ELF-1 (cell line): ENCODE measurements around the gene LRRC42.
A peak's percentile ranks its signal among the peaks of the same experiment; 100 is the strongest.

ENCODE experiments used
- DNase-seq: peaks from one replicate; pipeline ENCODE4 v3.0.0-alpha.2; 2016; ENCODE audit warnings: low read depth, low spot score

LRRC42 gene

DNA sequence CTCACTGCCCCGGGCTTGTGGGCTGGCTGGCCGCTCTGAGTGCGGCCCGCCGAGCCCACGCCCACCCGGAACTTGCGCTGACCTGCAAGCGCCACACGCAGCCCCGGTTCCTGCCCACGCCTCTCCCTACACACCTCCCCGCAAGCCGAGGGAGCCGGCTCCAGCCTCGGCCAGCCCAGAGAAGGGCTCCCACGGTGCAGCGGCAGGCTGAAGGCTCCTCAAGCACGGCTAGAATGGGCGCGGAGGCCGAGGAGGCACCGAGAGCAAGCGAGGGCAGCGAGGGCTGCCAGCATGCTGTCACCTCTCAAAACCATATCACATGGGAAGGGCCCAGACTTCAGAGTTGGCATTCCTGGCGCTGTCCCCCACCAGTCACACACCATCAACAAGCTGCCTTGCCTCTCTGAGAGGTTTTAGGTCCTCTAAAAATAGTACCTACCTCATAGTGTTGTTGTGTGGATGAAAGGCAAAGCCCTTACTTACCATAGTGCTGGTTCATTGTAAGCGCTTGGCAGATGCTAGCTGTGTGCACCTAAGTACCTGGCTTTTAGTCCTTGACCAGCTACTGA lies 58.4 kb downstream of the LRRC42 start:
- no peak for DNase-seq

DNA sequence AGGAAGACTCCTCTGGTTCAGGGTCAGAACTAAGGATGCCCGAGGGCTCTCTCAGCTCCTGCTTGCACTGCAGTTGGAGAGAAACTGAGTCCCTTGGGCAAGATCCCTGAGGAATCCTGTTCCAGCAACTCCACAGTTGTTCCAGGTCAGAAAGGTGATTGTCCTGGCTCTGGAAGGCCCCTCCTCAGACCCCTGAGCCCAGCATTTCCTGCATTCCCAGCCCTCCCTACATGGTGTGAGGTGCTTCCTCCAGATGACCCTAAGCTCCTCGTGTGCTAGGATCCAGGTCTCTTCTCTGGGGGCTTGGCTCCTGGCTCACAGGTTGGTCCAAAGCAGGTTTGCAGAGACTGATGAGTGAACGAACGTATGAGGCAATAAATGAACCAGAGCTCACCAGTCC lies 60.4 kb downstream of the LRRC42 start:
- DNase-seq, result no peak

DNA sequence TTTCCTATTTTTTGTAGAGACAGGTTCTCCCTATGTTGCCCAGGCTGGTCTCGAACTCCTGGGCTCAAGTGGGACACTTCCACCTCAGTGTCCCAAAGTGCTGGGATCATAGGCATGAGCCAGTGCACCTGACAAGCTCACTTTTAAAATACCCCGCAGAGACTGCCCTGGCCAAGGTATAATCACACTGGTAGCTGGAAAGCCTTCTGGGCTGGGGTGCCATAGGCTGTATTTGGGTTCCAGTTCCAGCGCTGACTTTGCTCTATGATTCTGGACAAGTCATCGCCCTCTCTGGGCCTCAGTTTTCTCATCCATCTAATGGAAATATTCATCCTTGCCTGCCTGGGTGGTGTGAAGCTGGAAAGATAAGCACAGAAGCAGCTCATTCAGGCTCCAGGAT lies 61.5 kb downstream of the LRRC42 start:
- DNase-seq, result no peak

DNA sequence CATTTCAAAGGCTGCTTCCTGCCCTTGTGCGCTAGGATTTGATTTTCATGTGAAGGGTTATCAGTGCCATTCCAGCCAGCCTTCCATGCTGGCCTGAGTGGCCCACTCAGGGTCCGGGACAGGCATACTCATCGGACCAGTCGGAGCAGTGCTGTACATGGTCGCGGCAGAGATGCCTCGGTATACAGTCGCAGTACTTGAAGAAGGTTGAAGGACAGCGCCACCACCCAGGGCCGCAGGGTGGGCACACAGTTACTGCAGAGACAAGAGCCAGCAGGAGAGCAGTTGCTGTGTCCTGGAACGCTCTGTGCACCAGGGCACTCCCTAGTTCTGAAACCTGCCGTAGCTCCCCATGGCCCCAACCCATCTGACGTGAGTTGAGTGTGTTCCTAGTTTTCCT lies 62.7 kb downstream of the LRRC42 start:
- no peak for DNase-seq

DNA sequence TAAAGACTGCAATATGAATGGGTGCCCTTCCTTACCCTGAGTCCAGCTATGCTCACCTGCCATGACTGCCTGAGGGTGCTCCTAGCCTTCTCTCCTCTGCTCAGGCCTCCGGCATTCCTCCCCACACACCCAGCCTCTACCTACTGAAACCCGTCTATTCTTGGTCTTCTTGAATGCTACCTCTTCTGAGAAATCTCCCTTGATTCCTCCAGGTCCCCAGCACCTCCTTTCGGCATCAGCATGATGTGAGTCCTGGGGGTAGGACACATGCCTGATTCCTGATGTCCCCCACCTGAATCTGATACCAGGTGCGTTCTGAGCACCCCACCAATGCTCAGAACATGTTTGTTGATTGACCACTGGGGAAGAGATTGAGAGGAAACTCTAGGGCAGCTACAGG lies 63.3 kb downstream of the LRRC42 start:
- no peak for DNase-seq

DNA sequence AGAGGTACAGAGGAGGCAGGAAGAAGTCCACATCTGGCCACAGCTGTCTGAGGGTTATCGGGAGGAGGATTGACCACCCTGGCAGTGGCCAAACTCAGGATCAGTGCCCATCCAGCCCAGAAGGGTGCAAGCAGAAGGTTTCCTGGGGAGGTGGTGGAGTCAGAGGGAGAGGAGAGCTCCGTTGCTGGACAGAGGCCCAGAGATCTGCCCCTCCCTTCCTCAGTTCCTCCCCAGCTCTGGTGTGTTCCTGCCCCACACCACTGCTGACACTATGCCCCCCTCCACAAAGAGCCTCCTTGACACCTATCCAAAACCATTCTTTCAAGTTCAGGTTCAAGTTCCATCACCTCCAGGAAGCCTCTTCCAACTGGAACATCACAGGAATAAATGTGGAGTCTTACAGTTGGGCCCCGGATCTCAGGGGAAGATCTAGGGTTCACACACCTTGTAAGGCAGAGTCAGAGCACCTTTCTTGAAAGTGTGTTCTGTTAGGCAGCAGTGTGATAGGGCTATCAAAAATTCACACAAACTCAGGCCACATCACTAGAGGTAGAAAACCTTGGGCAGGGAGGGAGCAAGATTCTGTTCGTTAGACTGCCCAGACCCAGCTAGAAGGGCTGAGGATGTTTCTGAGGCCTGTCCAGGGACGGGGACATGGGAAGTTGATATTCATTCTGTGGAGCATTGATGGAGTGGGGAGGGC lies 64.4 kb downstream of the LRRC42 start:
- DNase-seq, result no peak

DNA sequence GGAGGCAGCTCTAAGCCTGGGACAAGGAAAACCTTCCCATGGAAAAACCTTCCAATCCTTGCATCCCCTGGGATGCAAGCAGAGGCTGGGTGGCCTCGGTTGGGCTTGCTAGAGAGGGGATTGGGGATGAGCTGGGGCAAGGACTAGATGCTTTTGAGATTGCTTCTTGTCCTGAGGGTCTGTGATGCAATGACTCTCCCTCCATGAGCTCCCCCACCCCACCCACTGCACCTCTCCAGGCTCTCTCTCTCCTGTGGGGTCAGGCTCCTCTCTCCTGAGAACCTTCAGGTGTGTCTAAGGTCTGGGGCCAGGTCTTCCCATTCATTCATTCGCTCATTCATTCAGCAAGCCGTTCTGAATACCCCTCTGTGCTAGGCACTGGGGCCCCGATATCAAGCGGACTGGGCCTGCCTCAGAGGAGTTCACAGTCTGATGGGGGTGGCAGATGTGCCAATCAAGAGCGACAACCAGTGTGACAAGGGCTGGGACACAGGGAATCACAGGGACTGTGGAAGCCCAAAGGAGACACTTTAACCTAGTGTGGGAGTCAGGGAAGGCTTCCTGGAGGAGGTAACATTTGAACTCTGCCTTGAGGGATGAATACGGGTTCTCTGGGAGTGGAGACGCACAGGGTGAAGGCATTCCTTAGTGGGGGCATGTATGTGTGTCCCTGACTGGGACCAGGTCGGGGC lies 65.3 kb downstream of the LRRC42 start:
- DNase-seq, result no peak

DNA sequence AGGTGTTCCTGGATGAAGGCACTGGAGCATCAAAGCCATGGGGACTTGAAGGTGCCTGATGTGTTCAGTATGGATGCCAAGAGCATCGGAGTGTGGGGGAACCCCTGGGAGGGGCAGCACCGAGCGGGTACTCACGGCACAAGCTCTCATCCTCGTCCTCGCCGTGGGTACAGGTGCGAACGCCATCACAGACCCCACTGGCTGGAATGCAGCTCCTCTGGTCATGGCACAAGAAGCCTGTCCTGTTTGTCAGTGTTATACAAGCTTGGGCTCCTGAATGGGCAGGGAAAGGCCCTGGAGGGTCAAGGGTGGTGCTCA lies 65.8 kb downstream of the LRRC42 start:
- DNase-seq, result no peak

DNA sequence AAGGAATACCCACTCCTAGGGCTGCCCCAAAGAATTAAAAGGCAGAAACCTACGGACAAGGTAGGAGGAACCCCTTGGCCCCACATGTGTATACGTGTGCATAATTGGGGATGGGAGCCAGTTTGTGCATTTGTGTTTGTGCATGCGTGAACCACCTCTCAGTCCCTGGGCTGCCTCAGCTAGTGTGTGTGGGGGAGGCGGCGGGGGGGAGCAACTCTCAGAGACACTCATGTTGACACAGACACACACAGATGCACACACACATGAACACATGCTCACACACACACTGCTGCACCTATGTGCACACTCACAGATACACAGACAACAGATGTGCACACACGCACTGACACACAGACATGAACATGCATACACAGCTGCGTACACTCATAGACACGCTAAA lies 66.7 kb downstream of the LRRC42 start:
- no peak for DNase-seq

DNA sequence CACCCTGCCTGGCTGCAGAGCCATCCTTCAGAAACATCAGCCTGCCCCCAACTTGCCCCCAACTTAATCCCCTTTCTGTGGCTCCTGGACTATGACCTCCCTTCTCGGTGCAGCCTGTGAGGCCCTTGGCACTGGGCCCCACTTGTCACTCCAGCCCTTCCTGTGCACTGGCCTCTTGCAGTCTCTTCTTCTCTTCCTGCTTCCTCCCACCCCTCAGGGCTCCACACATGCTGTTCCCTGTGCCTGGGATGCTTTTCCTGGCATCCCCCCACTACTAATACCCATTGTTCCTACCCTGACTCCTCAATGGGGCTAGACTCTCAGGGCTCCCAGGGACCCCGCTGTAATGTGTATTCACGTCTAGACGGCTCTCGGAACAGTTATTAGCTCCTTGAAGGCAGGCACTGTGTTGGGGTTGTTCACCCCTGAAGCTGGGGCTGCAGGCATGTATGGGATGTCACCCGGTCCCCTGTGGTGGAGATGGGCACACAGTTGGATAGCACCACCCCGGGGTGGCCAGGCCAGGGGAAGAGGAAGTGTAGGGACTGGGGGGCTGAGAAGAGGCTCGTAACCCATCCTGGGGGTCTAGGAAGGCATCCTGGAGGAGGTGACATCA lies 67.4 kb downstream of the LRRC42 start:
- no peak for DNase-seq

DNA sequence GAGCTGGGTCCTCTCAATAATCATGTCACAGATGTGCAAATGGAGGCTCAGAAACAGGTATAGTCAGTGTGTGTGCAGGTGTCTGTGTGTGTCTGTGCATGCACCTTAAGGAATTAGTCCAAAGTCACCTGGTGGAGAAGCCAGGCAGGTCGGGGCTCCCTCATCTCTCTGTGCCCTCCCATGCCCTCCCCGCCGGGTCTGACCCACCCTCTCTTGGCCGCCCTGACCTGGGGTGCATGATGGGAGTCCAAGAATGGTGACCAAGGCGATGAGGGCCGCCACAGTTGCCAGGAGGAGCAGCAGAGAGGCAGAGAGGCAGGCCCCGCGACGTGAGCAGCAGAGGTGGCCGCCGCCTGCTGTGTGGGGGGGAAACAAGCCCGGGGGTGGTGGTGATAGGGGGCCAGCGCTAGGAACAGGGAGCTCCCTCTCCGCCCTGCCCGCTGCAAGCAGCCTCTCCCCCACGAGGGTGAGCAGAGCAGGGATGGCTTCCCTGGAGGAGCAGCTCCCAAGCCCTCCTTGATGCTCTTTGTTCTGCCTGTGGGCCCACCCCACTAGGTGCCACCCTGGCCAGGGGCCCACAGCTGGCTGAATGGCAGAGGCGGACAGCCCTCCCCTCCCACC lies 68.0 kb downstream of the LRRC42 start:
- no peak for DNase-seq

DNA sequence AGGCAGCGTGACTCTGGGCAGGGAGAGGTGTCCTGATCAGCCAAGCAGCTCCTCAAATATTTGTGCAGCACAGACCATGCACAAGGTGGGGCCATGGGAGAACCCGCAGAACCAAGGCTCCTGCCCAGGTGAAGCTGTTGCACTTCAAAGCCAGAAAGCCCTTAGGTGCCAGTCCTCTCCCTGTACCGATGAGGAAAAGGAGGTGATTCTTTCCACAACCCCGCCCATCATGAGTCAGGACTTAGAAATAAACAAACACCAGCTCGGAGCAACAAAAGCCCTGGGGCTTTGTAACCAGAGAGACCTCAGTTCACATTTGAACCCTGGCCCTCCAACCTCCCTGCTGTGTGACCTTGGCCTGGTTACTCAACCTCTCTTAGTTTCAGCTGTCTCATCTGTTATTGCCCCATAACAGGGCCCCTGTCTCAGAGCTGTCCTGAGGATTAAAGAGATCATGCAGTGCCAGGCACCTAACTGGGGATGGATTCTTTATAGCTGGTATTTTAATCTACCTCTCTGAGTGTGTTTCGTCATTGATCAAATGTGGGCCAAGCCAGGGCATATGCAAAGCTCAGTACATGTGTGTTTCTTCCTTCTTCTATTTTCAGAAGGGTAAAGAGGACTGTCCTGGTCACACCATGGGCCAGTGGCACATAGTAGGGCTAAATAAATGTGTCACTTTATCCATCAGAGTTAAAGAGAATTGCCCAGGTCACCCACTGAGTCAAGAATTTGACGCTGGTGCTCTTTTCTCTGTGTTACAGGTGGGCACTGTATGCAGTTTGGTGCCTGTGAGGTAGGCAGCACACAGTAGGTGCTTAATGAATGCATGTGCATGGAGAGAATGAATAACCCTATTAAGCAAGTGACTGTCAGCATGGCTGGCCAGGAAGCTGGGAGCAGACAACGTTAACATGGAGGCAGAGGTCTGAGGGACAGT lies 70.5 kb downstream of the LRRC42 start:
- peak; percentile 88 for DNase-seq
